Measurements from ENCODE around the gene CLSTN2. TPM values are rescaled to one million over a fixed set of nuclear protein-coding genes. Genes with fewer than 3 reads are reported as not detected.
"Not testable (repeated sequence)": the region's sequence is repeated elsewhere in the genome, so short reads cannot be mapped to it uniquely, and the experiment has no call there.

CLSTN2 gene
- total and polyA plus RNA-seq, 4 donors, result 20.7 to 44.5 (median 22.7) TPM

GRCh38 chr3:140408252-140408651 is 473.3 kb downstream of the CLSTN2 start:
- Histone ChIP-seq H3K4me3 (ENCODE audit: low read depth, low read length) (no peak overlapping the region), H3K27me3 (ENCODE audit: control insufficient read depth, insufficient read depth, low read length) (no peaks in the 10 kb centered on the region), H3K27ac (ENCODE audit: low read depth, low read length) (no peak overlapping the region), H3K9me3 (ENCODE audit: control insufficient read depth, insufficient read depth, low read length) (no peaks in the 10 kb centered on the region), H3K4me1 (ENCODE audit: control insufficient read depth, insufficient read depth, low read length) (no peaks in the 10 kb centered on the region), H3K36me3 (ENCODE audit: control insufficient read depth, insufficient read depth, low read length) (no peaks in the 10 kb centered on the region)
- no peak for DNase-seq (ENCODE audit: low read depth in 4 of 6, low spot score in 6 of 6)
- 84% methylated on average over 3 of the region's 3 CpGs for WGBS (ENCODE audit: insufficient coverage)

DNA sequence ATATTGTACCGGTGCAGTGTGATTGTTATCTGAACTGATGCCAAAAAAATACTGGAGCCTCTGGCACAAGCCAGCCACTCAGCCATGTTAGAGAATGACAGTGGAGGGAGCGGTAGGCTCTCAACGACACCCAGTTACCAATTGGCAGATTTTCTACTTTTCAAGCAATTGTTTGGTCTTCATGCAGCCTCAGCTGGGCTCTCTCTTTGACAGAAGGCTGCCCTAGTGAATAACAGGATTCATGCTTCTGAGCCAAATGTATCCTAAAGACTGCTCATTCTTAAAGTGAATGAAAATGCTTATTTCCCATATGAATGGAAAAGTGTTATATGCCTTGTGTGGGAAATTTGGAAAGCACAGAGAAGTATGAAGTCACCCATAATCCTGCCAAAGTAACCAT is 481.7 kb downstream of the CLSTN2 start:
- Histone ChIP-seq H3K27me3 (ENCODE audit: control insufficient read depth, insufficient read depth, low read length) (no peaks in the 10 kb centered on the region), H3K36me3 (ENCODE audit: control insufficient read depth, insufficient read depth, low read length) (no peaks in the 10 kb centered on the region), H3K4me1 (ENCODE audit: control insufficient read depth, insufficient read depth, low read length) (peaks cover 6% of the 10 kb centered on the region), H3K9me3 (ENCODE audit: control insufficient read depth, insufficient read depth, low read length) (no peaks in the 10 kb centered on the region), H3K27ac (ENCODE audit: low read depth, low read length) (no peak overlapping the region), H3K4me3 (ENCODE audit: low read depth, low read length) (no peak overlapping the region)
- WGBS (ENCODE audit: insufficient coverage), result 26% methylated on average over 2 of the region's 3 CpGs
- peak in 3 of 6 donors; percentile 14 to 75 (median 68) for DNase-seq (ENCODE audit: low read depth in 4 of 6, low spot score in 6 of 6)

DNA sequence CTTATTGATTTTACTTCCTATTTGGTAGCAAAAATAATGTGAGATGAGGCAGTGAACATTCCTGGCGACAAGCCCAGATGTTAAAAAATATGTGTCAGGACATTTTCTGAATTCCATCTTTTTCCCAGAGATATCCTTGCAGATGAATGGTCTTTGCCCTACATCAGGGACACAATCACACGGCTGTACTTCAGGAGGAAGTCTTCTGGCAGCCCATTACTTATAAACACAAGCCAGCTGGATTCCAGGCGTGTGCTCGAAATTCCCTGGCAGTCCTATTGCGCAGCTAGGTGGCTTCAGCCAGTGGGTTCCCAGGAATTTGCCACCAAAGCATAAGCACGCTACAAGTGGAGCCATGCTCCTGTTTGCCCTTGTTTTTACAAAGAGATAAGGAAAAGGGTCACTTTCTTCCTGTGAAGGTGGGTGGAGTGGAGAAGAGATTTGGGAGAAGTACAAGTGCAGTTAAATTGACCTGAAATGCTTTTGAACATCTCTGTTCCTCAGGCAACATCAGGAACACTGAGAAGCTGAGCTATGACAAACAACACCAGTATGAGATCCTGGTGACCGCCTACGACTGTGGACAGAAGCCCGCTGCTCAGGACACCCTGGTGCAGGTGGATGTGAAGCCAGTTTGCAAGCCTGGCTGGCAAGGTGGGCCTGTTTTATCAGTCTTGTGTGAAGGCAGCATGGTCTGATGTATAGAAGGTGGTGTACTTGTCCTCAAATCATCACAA is 485.8 kb downstream of the CLSTN2 start:
- H3K9me3 ChIP-seq (ENCODE audit: control insufficient read depth, insufficient read depth, low read length), result no peaks in the 10 kb centered on the region
- peaks cover 6% of the 10 kb centered on the region for H3K4me1 ChIP-seq (ENCODE audit: control insufficient read depth, insufficient read depth, low read length)
- peak in 2 of 6 donors; percentile 49 to 57 for DNase-seq (ENCODE audit: low read depth in 4 of 6, low spot score in 6 of 6)
- no peaks in the 10 kb centered on the region for H3K27me3 ChIP-seq (ENCODE audit: control insufficient read depth, insufficient read depth, low read length)
- no peaks in the 10 kb centered on the region for H3K36me3 ChIP-seq (ENCODE audit: control insufficient read depth, insufficient read depth, low read length)
- 61% methylated on average over 9 of the region's 9 CpGs for WGBS (ENCODE audit: insufficient coverage)
- no peak overlapping the region for H3K27ac ChIP-seq (ENCODE audit: low read depth, low read length)
- H3K4me3 ChIP-seq (ENCODE audit: low read depth, low read length), result no peak overlapping the region

DNA sequence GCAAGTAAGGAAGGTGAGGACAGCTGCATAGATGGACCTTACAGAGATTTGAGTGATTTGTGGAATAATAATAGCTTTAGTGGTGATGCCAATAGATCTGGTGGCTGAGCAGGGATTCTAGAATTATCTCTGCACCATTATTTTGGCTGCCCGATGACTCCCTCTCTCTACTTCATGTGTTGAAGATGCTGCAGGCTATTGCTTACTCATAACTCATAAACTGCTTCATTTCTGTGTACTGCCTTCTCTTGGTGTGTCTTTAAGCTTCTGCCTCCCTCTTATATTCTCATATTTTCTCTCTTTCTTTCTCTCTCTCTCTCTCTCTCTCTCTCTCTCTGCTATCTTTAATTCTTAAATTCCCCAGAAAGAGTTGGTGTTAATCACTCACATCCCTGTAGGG is 486.9 kb downstream of the CLSTN2 start:
- DNase-seq (ENCODE audit: low read depth in 4 of 6, low spot score in 6 of 6), result no peak
- Histone ChIP-seq H3K27ac (ENCODE audit: low read depth, low read length) (no peak overlapping the region), H3K4me3 (ENCODE audit: low read depth, low read length) (no peak overlapping the region), H3K4me1 (ENCODE audit: control insufficient read depth, insufficient read depth, low read length) (peaks cover 6% of the 10 kb centered on the region), H3K9me3 (ENCODE audit: control insufficient read depth, insufficient read depth, low read length) (no peaks in the 10 kb centered on the region), H3K27me3 (ENCODE audit: control insufficient read depth, insufficient read depth, low read length) (no peaks in the 10 kb centered on the region), H3K36me3 (ENCODE audit: control insufficient read depth, insufficient read depth, low read length) (no peaks in the 10 kb centered on the region)
- WGBS (ENCODE audit: insufficient coverage), result 78% methylated on average over 1 of the region's 1 CpG

DNA sequence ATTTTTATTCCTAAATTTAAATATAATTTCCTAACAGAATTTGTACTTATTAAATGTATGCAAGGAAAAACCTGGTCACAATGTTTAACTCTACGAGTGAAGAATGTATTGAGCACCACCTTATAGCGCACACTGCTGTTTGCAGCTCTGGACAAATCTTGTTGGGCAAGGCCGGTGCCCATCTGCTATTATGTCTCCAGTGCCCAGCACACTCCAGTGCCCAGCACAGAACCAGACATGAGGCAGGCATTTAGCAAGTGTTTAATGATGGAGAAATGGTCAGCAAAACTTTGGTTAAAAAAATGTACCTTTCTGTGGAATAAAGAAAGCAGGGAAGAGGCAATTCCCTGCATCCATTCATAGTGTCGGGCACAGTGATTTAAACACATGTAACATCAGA is 488.2 kb downstream of the CLSTN2 start:
- Histone ChIP-seq H3K4me1 (ENCODE audit: control insufficient read depth, insufficient read depth, low read length) (peaks cover 6% of the 10 kb centered on the region), H3K27me3 (ENCODE audit: control insufficient read depth, insufficient read depth, low read length) (no peaks in the 10 kb centered on the region), H3K27ac (ENCODE audit: low read depth, low read length) (no peak overlapping the region), H3K4me3 (ENCODE audit: low read depth, low read length) (no peak overlapping the region), H3K9me3 (ENCODE audit: control insufficient read depth, insufficient read depth, low read length) (no peaks in the 10 kb centered on the region), H3K36me3 (ENCODE audit: control insufficient read depth, insufficient read depth, low read length) (no peaks in the 10 kb centered on the region)
- DNase-seq (ENCODE audit: low read depth in 4 of 6, low spot score in 6 of 6), result no peak
- WGBS (ENCODE audit: insufficient coverage), result 100% methylated on average over 1 of the region's 4 CpGs

DNA sequence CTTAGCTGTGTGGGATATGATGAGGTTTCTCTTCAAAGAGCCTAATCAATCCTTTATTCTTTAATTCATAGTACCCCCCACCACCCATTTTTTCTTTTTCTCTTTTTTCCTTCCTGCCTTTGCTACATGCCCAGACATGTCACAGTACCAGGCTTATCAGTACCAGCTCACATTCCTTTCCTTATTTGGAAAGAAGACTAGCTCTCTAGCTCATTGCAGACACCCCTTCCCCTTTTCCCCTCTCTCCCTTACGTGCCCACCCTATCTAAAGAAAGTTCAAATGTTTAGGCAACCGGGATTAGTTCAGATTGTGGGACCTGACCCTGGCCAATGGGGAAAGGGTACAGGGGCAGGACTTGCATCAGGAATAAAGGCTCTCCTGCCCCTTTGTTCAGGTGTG is 488.6 kb downstream of the CLSTN2 start:
- not testable (repeated sequence) for H3K36me3 ChIP-seq (ENCODE audit: control insufficient read depth, insufficient read depth, low read length); H3K4me1 ChIP-seq (ENCODE audit: control insufficient read depth, insufficient read depth, low read length); DNase-seq (ENCODE audit: low read depth in 4 of 6, low spot score in 6 of 6); H3K9me3 ChIP-seq (ENCODE audit: control insufficient read depth, insufficient read depth, low read length); H3K27ac ChIP-seq (ENCODE audit: low read depth, low read length); H3K4me3 ChIP-seq (ENCODE audit: low read depth, low read length); H3K27me3 ChIP-seq (ENCODE audit: control insufficient read depth, insufficient read depth, low read length)
- WGBS (ENCODE audit: insufficient coverage), result 70% methylated on average over 2 of the region's 2 CpGs

- Histone ChIP-seq H3K36me3 (ENCODE audit: control insufficient read depth, insufficient read depth, low read length) (no peaks in the 10 kb centered on the region), H3K27me3 (ENCODE audit: control insufficient read depth, insufficient read depth, low read length) (no peaks in the 10 kb centered on the region), H3K4me3 (ENCODE audit: low read depth, low read length) (no peak overlapping the region), H3K4me1 (ENCODE audit: control insufficient read depth, insufficient read depth, low read length) (peaks cover 6% of the 10 kb centered on the region), H3K27ac (ENCODE audit: low read depth, low read length) (no peak overlapping the region), H3K9me3 (ENCODE audit: control insufficient read depth, insufficient read depth, low read length) (no peaks in the 10 kb centered on the region)
- 89% methylated on average over 1 of the region's 1 CpG for WGBS (ENCODE audit: insufficient coverage)
- DNase-seq (ENCODE audit: low read depth in 4 of 6, low spot score in 6 of 6), result no peak
Observed at GRCh38 chr3:140424211-140424610, 489.2 kb downstream of the CLSTN2 start.

DNA sequence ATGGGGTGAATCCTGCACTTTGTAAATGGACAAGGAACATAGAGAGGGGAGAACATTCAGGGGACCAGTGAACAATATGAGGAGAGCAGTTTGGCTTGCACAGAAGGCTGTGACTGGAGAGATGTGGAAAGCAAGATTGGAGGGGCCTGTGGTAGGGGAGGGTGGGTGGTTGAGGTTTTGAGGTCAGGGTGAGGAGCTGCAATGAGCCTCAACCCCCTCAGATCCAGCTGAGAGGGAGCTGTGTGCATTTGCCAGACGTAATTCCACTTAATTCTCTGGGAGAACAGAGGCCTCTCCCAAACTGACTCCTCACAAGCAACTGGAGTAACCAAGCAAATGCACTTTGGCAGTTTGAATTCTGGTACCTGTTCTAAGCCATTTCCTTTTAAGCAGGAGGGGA is 489.7 kb downstream of the CLSTN2 start:
- Histone ChIP-seq H3K4me1 (ENCODE audit: control insufficient read depth, insufficient read depth, low read length) (peaks cover 6% of the 10 kb centered on the region), H3K27ac (ENCODE audit: low read depth, low read length) (no peak overlapping the region), H3K36me3 (ENCODE audit: control insufficient read depth, insufficient read depth, low read length) (no peaks in the 10 kb centered on the region), H3K4me3 (ENCODE audit: low read depth, low read length) (no peak overlapping the region), H3K9me3 (ENCODE audit: control insufficient read depth, insufficient read depth, low read length) (no peaks in the 10 kb centered on the region), H3K27me3 (ENCODE audit: control insufficient read depth, insufficient read depth, low read length) (no peaks in the 10 kb centered on the region)
- WGBS (ENCODE audit: insufficient coverage), result 100% methylated on average over 1 of the region's 1 CpG
- no peak for DNase-seq (ENCODE audit: low read depth in 4 of 6, low spot score in 6 of 6)

GRCh38 chr3:140427786-140428185 is 492.8 kb downstream of the CLSTN2 start:
- no peaks in the 10 kb centered on the region for H3K27me3 ChIP-seq (ENCODE audit: control insufficient read depth, insufficient read depth, low read length)
- no peak overlapping the region for H3K27ac ChIP-seq (ENCODE audit: low read depth, low read length)
- no peak for DNase-seq (ENCODE audit: low read depth in 4 of 6, low spot score in 6 of 6)
- WGBS (ENCODE audit: insufficient coverage), result no CpG with 5 or more reads among the region's 1 CpG
- peaks cover 6% of the 10 kb centered on the region for H3K4me1 ChIP-seq (ENCODE audit: control insufficient read depth, insufficient read depth, low read length)
- H3K4me3 ChIP-seq (ENCODE audit: low read depth, low read length), result no peak overlapping the region
- H3K36me3 ChIP-seq (ENCODE audit: control insufficient read depth, insufficient read depth, low read length), result no peaks in the 10 kb centered on the region
- no peaks in the 10 kb centered on the region for H3K9me3 ChIP-seq (ENCODE audit: control insufficient read depth, insufficient read depth, low read length)

GRCh38 chr3:140428380-140428779 is 493.4 kb downstream of the CLSTN2 start:
- H3K27me3 ChIP-seq (ENCODE audit: control insufficient read depth, insufficient read depth, low read length), result no peaks in the 10 kb centered on the region
- H3K9me3 ChIP-seq (ENCODE audit: control insufficient read depth, insufficient read depth, low read length), result no peaks in the 10 kb centered on the region
- peaks cover 6% of the 10 kb centered on the region for H3K4me1 ChIP-seq (ENCODE audit: control insufficient read depth, insufficient read depth, low read length)
- DNase-seq (ENCODE audit: low read depth in 4 of 6, low spot score in 6 of 6), result no peak
- H3K27ac ChIP-seq (ENCODE audit: low read depth, low read length), result no peak overlapping the region
- 33% methylated on average over 2 of the region's 3 CpGs for WGBS (ENCODE audit: insufficient coverage)
- H3K36me3 ChIP-seq (ENCODE audit: control insufficient read depth, insufficient read depth, low read length), result no peaks in the 10 kb centered on the region
- H3K4me3 ChIP-seq (ENCODE audit: low read depth, low read length), result no peak overlapping the region

Data from spinal cord (tissue), 10 donors.